ENCODE measurements around the gene ELOF1. TPM values are rescaled to one million over a fixed set of nuclear protein-coding genes. Genes with fewer than 3 reads are reported as not detected.
A peak's percentile ranks its signal among the peaks of the same experiment; 100 is the strongest.

ELOF1 gene
- total and polyA plus RNA-seq, 7 donors, result 27.2 to 67.3 (median 47.9) TPM

GRCh38 chr19:11505504-11506100, 53.4 kb downstream of the ELOF1 start, which contains the start of gene ZNF653:
ZNF653 (minus strand) TSS chr19:11505839; CDS start chr19:11505786, 53 bp downstream.
- peak; percentile 97 for DNase-seq
- Histone ChIP-seq H3K27ac (peak within 1 kb of the TSS; percentile 92 to 98 (median 98)), H3K27me3 (no peaks in the 10 kb centered on the region), H3K9me3 (no peaks in the 10 kb centered on the region), H3K36me3 (peaks cover 0 to 5% (median 0%) of the 10 kb centered on the region in 4 donors), H3K4me3 (peak within 1 kb of the TSS; percentile 82 to 98 (median 90)), H3K4me1 (peaks cover 0 to 20% (median 11%) of the 10 kb centered on the region in 4 donors)
- TF ChIP-seq CTCF (IDR thresholded peaks at IDR 0.05) (no peak), POLR2AphosphoS5 (IDR thresholded peaks at IDR 0.05) (peak in 3 of 4 donors; percentile 62 to 67 (median 64)), POLR2A (IDR thresholded peaks at IDR 0.05) (peak in 1 of 2 donors; percentile 24)
- 0% methylated on average over 65 of the region's 65 CpGs for WGBS, 2 donors
- intact Hi-C loops (cut with DNase I), result loop anchor here (2.0 to 5.0 kb wide), 3 partner anchors 23 to 68 kb away; partner anchors contain the start of genes ECSIT, ELOF1, ODAD3 and PRKCSH

- no peaks in the 10 kb centered on the region for H3K27me3 ChIP-seq
- peak; percentile 99 for DNase-seq
- intact Hi-C loops (cut with DNase I), result loop anchor here (2.0 to 5.0 kb wide), 3 partner anchors 24 to 68 kb away; partner anchors contain the start of genes ECSIT, ELOF1, ODAD3 and PRKCSH
- H3K9me3 ChIP-seq, result no peaks in the 10 kb centered on the region
- H3K4me1 ChIP-seq, result peaks cover 0 to 20% (median 11%) of the 10 kb centered on the region in 4 donors
- 0 to 1% methylated on average over 33 of the region's 33 CpGs for WGBS, 2 donors
- no peaks in the 10 kb centered on the region for H3K36me3 ChIP-seq
- peak overlapping the region; percentile 82 to 98 (median 90) for H3K4me3 ChIP-seq
- no peak for TF ChIP-seq EP300 (IDR thresholded peaks at IDR 0.05)
- TF ChIP-seq CTCF (IDR thresholded peaks at IDR 0.05), result no peak
- peak in 1 of 2 donors; percentile 11 for TF ChIP-seq POLR2A (IDR thresholded peaks at IDR 0.05)
- peak; percentile 51 to 80 (median 70) for TF ChIP-seq POLR2AphosphoS5 (IDR thresholded peaks at IDR 0.05)
- peak overlapping the region; percentile 92 to 98 (median 98) for H3K27ac ChIP-seq
Measured at GRCh38 chr19:11505032-11505503, 54.0 kb downstream of the ELOF1 start.

GRCh38 chr19:11504502-11505031, 54.5 kb downstream of the ELOF1 start:
- Histone ChIP-seq H3K27ac (peak overlapping the region; percentile 92 to 98 (median 98)), H3K27me3 (no peaks in the 10 kb centered on the region), H3K4me3 (peak overlapping the region in 3 of 4 donors; percentile 82 to 98 (median 94)), H3K36me3 (no peaks in the 10 kb centered on the region), H3K4me1 (peaks cover 0 to 20% (median 11%) of the 10 kb centered on the region in 4 donors), H3K9me3 (no peaks in the 10 kb centered on the region)
- DNase-seq, result no peak
- WGBS, 2 donors, result 41 to 45% methylated on average over 7 of the region's 7 CpGs
- TF ChIP-seq CTCF (IDR thresholded peaks at IDR 0.05) (no peak), POLR2A (IDR thresholded peaks at IDR 0.05) (no peak), POLR2AphosphoS5 (IDR thresholded peaks at IDR 0.05) (no peak), EP300 (IDR thresholded peaks at IDR 0.05) (no peak)
- intact Hi-C loops (cut with DNase I), result loop anchor here (2.0 to 5.0 kb wide), 3 partner anchors 24 to 67 kb away; partner anchors contain the start of genes ECSIT, ELOF1, ODAD3 and PRKCSH

Small RNA genes lying within 50 kb of the gene (small RNA-seq; reads per million reads assigned to genes)
- 0 to 0.30 (median 0.11) reads per million in 3 donors for gene RN7SL833P

Other genes starting within 250 kb of the ELOF1 start
- gene RAB3D, start 219.6 kb downstream of the ELOF1 start, total RNA-seq, result 10 to 100 TPM; 16.0 to 27.7 (median 22.9) TPM
- 1 to 10 TPM; 6.6 to 9.7 (median 9.7) TPM for gene RAB3D, start 219.6 kb downstream of the ELOF1 start, polyA plus RNA-seq
- 100 to 1,000 TPM; 131 to 291 (median 194) TPM for gene TMEM205, start 213.0 kb downstream of the ELOF1 start, total RNA-seq
- gene TMEM205, start 213.0 kb downstream of the ELOF1 start, polyA plus RNA-seq, result 10 to 100 TPM; 11.1 to 74.9 (median 25.2) TPM
- gene CCDC159, start 212.7 kb downstream of the ELOF1 start, total RNA-seq, result 10 to 100 TPM; 11.7 to 42.4 (median 20.2) TPM
- gene CCDC159, start 212.7 kb downstream of the ELOF1 start, polyA plus RNA-seq, result 10 to 100 TPM; 11.6 to 29.6 (median 16.2) TPM
- 10 to 100 TPM; 13.9 to 43.8 (median 20.5) TPM for gene PLPPR2, start 203.8 kb downstream of the ELOF1 start, total RNA-seq
- 1 to 10 TPM; 1.4 to 8.2 (median 4.8) TPM for gene PLPPR2, start 203.8 kb downstream of the ELOF1 start, polyA plus RNA-seq
- 1 to 10 TPM in 2 of 4 donors, under 1 TPM in 2; 0.71 to 1.8 (median 0.96) TPM for gene SWSAP1, start 184.6 kb downstream of the ELOF1 start, total RNA-seq
- gene SWSAP1, start 184.6 kb downstream of the ELOF1 start, polyA plus RNA-seq, result 1 to 10 TPM; 3.0 to 4.3 (median 3.9) TPM
- 1 to 10 TPM in 3 of 4 donors, under 1 TPM in 1; 0.83 to 4.9 (median 2.4) TPM for gene EPOR, start 174.9 kb downstream of the ELOF1 start, total RNA-seq
- 1 to 10 TPM in 1 of 3 donors, under 1 TPM in 1, not detected in 1; 0.46 to 3.3 TPM for gene EPOR, start 174.9 kb downstream of the ELOF1 start, polyA plus RNA-seq
- gene RGL3, start 139.9 kb downstream of the ELOF1 start, total RNA-seq, result 10 to 100 TPM in 1 of 4 donors, 1 to 10 TPM in 3; 1.1 to 15.5 (median 1.9) TPM
- 1 to 10 TPM; 1.8 to 8.5 (median 4.2) TPM for gene RGL3, start 139.9 kb downstream of the ELOF1 start, polyA plus RNA-seq
- not detected for gene ODAD3, start 124.1 kb downstream of the ELOF1 start, total RNA-seq
- gene ODAD3, start 124.1 kb downstream of the ELOF1 start, polyA plus RNA-seq, result 1 to 10 TPM in 1 of 3 donors, under 1 TPM in 1, not detected in 1; 0.29 to 1.4 TPM
- gene PRKCSH, start 123.6 kb downstream of the ELOF1 start, total RNA-seq, result 10 to 100 TPM; 57.6 to 98.0 (median 83.9) TPM
- gene PRKCSH, start 123.6 kb downstream of the ELOF1 start, polyA plus RNA-seq, result 100 to 1,000 TPM in 1 of 3 donors, 10 to 100 TPM in 2; 65.0 to 187 (median 96.7) TPM
- 1 to 10 TPM in 3 of 4 donors, under 1 TPM in 1; 0.16 to 3.0 (median 1.1) TPM for gene ELAVL3, start 78.2 kb downstream of the ELOF1 start, total RNA-seq
- gene ELAVL3, start 78.2 kb downstream of the ELOF1 start, polyA plus RNA-seq, result under 1 TPM in 2 of 3 donors, not detected in 1; under 0.01 to 0.63 TPM
- gene ZNF653, start 53.4 kb downstream of the ELOF1 start, total RNA-seq, result 1 to 10 TPM; 3.2 to 8.6 (median 7.7) TPM
- 1 to 10 TPM; 3.9 to 8.8 (median 6.6) TPM for gene ZNF653, start 53.4 kb downstream of the ELOF1 start, polyA plus RNA-seq
- gene ECSIT, start 30.1 kb downstream of the ELOF1 start, total RNA-seq, result 10 to 100 TPM; 74.5 to 93.5 (median 82.4) TPM
- 10 to 100 TPM; 60.7 to 75.8 (median 65.4) TPM for gene ECSIT, start 30.1 kb downstream of the ELOF1 start, polyA plus RNA-seq
- gene CNN1, start 20.4 kb downstream of the ELOF1 start, total RNA-seq, result 1,000 to 10,000 TPM; 1,586 to 3,058 (median 2,656) TPM
- 100 to 1,000 TPM in 1 of 3 donors, 10 to 100 TPM in 1, 1 to 10 TPM in 1; 4.9 to 115 (median 45.0) TPM for gene CNN1, start 20.4 kb downstream of the ELOF1 start, polyA plus RNA-seq
- 10 to 100 TPM in 2 of 4 donors, 1 to 10 TPM in 2; 7.6 to 23.5 (median 9.8) TPM for gene ACP5, start 18.4 kb upstream of the ELOF1 start, total RNA-seq
- 100 to 1,000 TPM in 1 of 3 donors, 10 to 100 TPM in 2; 26.4 to 266 (median 54.4) TPM for gene ACP5, start 18.4 kb upstream of the ELOF1 start, polyA plus RNA-seq
- gene ZNF627, start 38.3 kb upstream of the ELOF1 start, total RNA-seq, result 10 to 100 TPM in 3 of 4 donors, 1 to 10 TPM in 1; 7.9 to 13.8 (median 11.9) TPM
- 1 to 10 TPM; 6.2 to 6.7 (median 6.6) TPM for gene ZNF627, start 38.3 kb upstream of the ELOF1 start, polyA plus RNA-seq
- gene ZNF823, start 179.7 kb upstream of the ELOF1 start, total RNA-seq, result 10 to 100 TPM in 3 of 4 donors, 1 to 10 TPM in 1; 4.1 to 22.8 (median 17.3) TPM
- 10 to 100 TPM in 1 of 3 donors, 1 to 10 TPM in 2; 4.6 to 12.5 (median 7.8) TPM for gene ZNF823, start 179.7 kb upstream of the ELOF1 start, polyA plus RNA-seq
- 10 to 100 TPM in 1 of 4 donors, 1 to 10 TPM in 3; 8.4 to 10.5 (median 8.8) TPM for gene ZNF441, start 207.8 kb upstream of the ELOF1 start, total RNA-seq
- gene ZNF441, start 207.8 kb upstream of the ELOF1 start, polyA plus RNA-seq, result 1 to 10 TPM in 2 of 3 donors, under 1 TPM in 1; 0.92 to 5.7 (median 2.4) TPM
- 1 to 10 TPM; 3.6 to 6.1 (median 5.1) TPM for gene ZNF491, start 239.3 kb upstream of the ELOF1 start, total RNA-seq
- 1 to 10 TPM in 1 of 3 donors, under 1 TPM in 2; 0.46 to 1.0 (median 0.60) TPM for gene ZNF491, start 239.3 kb upstream of the ELOF1 start, polyA plus RNA-seq